Natural killer cell (primary cell): ENCODE results near the gene JDP2. TPM values are rescaled to one million over a fixed set of nuclear protein-coding genes. Genes with fewer than 3 reads are reported as not detected.

Experiments used
- ATAC-seq, 3 donors: fragments of 150-1000 bp in 2 of 3; fragments of 200-7000 bp in 1 of 3; cut with Tn5 transposase; 1 replicate in 1 of 3; 2 replicates in 2 of 3; pipeline ENCODE4 v1.10.0; 2021; ENCODE audit warnings: mild to moderate bottlenecking in 2 of 3, moderate library complexity in 2 of 3
- DNase-seq, 2 donors: peaks; one replicate each; pipeline versions ENCODE4 v3.0.0 to v3.0.0-alpha.2; 2013 to 2021; ENCODE audit warnings: mixed read lengths in 1 of 2
- H3K27ac ChIP-seq: one replicate; pipeline ENCODE4 v1.5.1; 2013; ENCODE audit warnings: mild to moderate bottlenecking, low read length
- H3K27me3 ChIP-seq: one replicate; pipeline ENCODE4 v1.6.1; 2013; ENCODE audit warnings: low read length; ENCODE audit not compliant: control insufficient read depth, insufficient read depth
- H3K36me3 ChIP-seq: one replicate; pipeline ENCODE4 v1.6.1; 2013; ENCODE audit warnings: low read length; ENCODE audit not compliant: control insufficient read depth, insufficient read depth
- H3K4me1 ChIP-seq: one replicate; pipeline ENCODE4 v1.6.1; 2013; ENCODE audit warnings: low read length; ENCODE audit not compliant: control insufficient read depth, insufficient read depth
- H3K4me3 ChIP-seq: one replicate; pipeline ENCODE4 v1.5.1; 2013; ENCODE audit warnings: low read length
- H3K9me3 ChIP-seq: one replicate; pipeline ENCODE4 v1.6.1; 2013; ENCODE audit warnings: low read length; ENCODE audit not compliant: control insufficient read depth, insufficient read depth
- H3K27ac Mint-ChIP-seq, 2 donors: one replicate each; pipeline ENCODE4 v1.8.0; 2022; ENCODE audit warnings: mild to moderate bottlenecking in 2 of 2, mixed read lengths in 2 of 2, moderate library complexity in 1 of 2
- H3K27me3 Mint-ChIP-seq, 2 donors: one replicate each; pipeline ENCODE4 v1.8.0; 2022; ENCODE audit warnings: low read depth in 2 of 2, mixed read lengths in 2 of 2
- H3K36me3 Mint-ChIP-seq: one replicate; pipeline ENCODE4 v1.8.0; 2022; ENCODE audit warnings: mixed read lengths
- H3K4me1 Mint-ChIP-seq, 2 donors: one replicate each; pipeline ENCODE4 v1.8.0; 2022; ENCODE audit warnings: mixed read lengths in 2 of 2
- H3K4me3 Mint-ChIP-seq: one replicate; pipeline ENCODE4 v1.8.0; 2022; ENCODE audit warnings: mild to moderate bottlenecking, moderate library complexity, mixed read lengths
- H3K9me3 Mint-ChIP-seq, 2 donors: one replicate each; pipeline ENCODE4 v1.8.0; 2022; ENCODE audit warnings: mixed read lengths in 2 of 2
- WGBS: methylation state at CpG from one replicate; pipeline ENCODE4 v1.1.7; 2013; ENCODE audit warnings: missing lambda C conversion rate; ENCODE audit not compliant: insufficient coverage; 5-methylcytosine and 5-hydroxymethylcytosine counted together
- intact Hi-C: fragments of 100-400 bp; cut with micrococcal nuclease; formaldehyde crosslinking; loops from one replicate; pipeline ENCODE4 v1.14.2; 2022
- total RNA-seq, 4 donors: library from RNA; stranded (reverse); fragments of 120-200 nt in 1 of 4; gene quantifications; one replicate each; pipeline versions ENCODE4 v1.2.3 to v1.2.4, GENCODE V29; 2013 to 2022
- TF ChIP-seq, protein P1 (sequence below): fragments of 200-600 bp; IDR thresholded peaks from one replicate; pipeline ENCODE4 v1.8.0; 2022; ENCODE audit warnings: antibody characterized with exemption

Gene JDP2
- total RNA-seq, 3 donors from 2014 or later (not counting 1 experiment from before 2014, with no cell fraction given) = 1.9 to 10.5 (median 3.2) TPM

DNA sequence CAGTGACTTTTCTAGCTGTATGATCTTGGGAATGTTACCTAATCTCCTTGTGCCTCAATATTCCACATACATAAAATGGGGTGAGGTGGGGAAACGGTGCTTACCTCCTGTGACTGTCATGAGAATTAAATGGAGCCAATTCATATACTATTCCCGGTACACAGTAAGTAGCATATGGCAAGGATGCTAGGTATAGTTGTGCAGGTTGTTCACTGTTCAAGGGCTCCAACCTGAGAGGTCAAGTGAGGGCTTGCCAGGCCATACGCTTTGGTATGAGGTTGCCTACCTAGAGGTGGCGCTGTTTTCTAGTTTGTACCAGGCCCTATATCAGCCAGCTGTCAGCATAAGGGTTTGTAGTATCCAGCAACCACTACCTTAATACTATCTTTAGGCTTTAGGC is 90.8 kb downstream of the JDP2 start:
- Mint-ChIP-seq H3K9me3 (no peaks in the 10 kb centered on the region), H3K4me1 (peaks cover 52% of the 10 kb centered on the region in 2 donors), H3K4me3 (no peak overlapping the region), H3K36me3 (no peaks in the 10 kb centered on the region), H3K27me3 (no peaks in the 10 kb centered on the region), H3K27ac (no peak overlapping the region)
- no peak for ATAC-seq
- Histone ChIP-seq H3K27me3 (no peaks in the 10 kb centered on the region), H3K4me3 (no peak overlapping the region), H3K36me3 (no peaks in the 10 kb centered on the region), H3K4me1 (peaks cover 45% of the 10 kb centered on the region), H3K27ac (no peak overlapping the region), H3K9me3 (no peaks in the 10 kb centered on the region)
- TF ChIP-seq, protein P1, sequence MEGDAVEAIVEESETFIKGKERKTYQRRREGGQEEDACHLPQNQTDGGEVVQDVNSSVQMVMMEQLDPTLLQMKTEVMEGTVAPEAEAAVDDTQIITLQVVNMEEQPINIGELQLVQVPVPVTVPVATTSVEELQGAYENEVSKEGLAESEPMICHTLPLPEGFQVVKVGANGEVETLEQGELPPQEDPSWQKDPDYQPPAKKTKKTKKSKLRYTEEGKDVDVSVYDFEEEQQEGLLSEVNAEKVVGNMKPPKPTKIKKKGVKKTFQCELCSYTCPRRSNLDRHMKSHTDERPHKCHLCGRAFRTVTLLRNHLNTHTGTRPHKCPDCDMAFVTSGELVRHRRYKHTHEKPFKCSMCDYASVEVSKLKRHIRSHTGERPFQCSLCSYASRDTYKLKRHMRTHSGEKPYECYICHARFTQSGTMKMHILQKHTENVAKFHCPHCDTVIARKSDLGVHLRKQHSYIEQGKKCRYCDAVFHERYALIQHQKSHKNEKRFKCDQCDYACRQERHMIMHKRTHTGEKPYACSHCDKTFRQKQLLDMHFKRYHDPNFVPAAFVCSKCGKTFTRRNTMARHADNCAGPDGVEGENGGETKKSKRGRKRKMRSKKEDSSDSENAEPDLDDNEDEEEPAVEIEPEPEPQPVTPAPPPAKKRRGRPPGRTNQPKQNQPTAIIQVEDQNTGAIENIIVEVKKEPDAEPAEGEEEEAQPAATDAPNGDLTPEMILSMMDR = peak; percentile 33
- peak in 1 of 2 donors; percentile 67 for DNase-seq
- WGBS = 82% methylated on average over 4 of the region's 4 CpGs
- intact Hi-C loops = no loop called here

DNA sequence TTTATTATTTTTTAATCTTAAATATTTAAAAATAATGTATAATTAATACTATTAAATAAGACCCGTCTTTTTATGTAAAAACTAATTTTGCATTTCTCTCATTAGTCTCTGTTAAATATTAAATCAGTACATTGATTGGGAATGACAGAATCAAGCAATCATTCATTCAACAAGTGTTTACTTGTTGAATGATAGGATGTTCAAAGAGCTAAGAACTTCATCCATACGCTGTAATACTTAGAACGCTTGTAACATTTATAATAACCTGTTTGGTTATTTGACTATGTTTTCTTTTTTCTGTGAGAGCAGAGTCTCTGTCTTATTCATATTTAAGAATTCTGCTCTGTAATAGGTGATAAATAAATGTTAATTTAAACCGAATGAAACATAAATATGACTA is 91.6 kb downstream of the JDP2 start:
- no peak overlapping the region for H3K4me3 ChIP-seq

DNA sequence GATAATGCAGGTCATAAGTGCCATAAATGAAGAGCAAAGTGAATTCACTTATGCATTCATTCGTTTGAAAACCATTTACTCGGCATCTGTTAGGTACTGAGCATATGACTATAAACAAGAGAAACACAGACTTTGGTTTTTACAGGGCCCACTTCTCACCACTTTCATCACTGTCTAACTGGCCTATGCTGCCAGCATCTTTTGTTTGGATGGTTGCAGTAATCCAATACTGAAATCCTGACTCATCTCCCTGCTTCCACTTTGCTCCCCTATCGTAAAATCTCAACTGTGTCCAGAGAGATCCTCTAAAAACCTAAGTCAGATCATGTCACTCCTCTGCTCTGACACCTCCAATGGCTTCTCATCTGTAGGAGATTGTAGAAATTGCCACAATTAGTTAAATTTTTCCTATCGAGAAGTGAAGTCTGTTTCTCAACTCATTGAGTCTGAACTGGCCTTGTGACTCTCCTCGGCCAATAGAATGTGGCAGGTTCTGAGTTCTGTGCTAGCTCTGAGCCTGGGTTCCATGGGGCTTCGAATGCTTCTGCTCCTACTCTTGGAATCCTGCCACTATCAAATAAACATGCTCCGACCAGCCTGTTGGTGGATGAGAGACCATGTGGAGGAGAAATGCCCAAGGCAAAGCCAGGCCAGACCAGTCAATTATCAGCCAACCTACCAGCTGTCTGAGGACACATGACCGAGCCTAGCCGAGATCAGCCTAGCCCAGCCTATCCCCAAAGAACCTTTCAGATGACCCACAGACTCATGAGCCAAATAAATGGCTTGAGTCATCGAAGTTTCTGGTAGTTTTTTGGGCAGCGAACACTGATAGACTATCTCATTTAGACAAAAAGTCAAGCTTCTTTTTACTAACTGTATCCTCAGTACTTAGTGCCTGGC is 92.3 kb downstream of the JDP2 start:
- ATAC-seq = no peak
- no peaks in the 10 kb centered on the region for H3K36me3 Mint-ChIP-seq
- Histone ChIP-seq H3K36me3 (no peaks in the 10 kb centered on the region), H3K27me3 (no peaks in the 10 kb centered on the region), H3K27ac (no peak overlapping the region), H3K4me1 (peaks cover 46% of the 10 kb centered on the region), H3K4me3 (no peak overlapping the region), H3K9me3 (no peaks in the 10 kb centered on the region)
- DNase-seq = no peak
- H3K27me3 Mint-ChIP-seq = no peaks in the 10 kb centered on the region
- H3K27ac Mint-ChIP-seq = peak overlapping the region; percentile 98 to 99
- WGBS = 93% methylated on average over 10 of the region's 11 CpGs
- TF ChIP-seq, protein P1 = no peak
- intact Hi-C loops = loop anchor here (5.0 kb wide), 1 partner anchor 37 kb away; no protein-coding TSS in a partner anchor
- peaks cover 54 to 58% of the 10 kb centered on the region in 2 donors for H3K4me1 Mint-ChIP-seq
- H3K9me3 Mint-ChIP-seq = no peaks in the 10 kb centered on the region
- H3K4me3 Mint-ChIP-seq = no peak overlapping the region

More for the DNA sequence above, 91.6 kb downstream of the JDP2 start:
- H3K9me3 Mint-ChIP-seq = no peaks in the 10 kb centered on the region
- intact Hi-C loops = no loop called here
- no peak for DNase-seq
- H3K36me3 ChIP-seq = no peaks in the 10 kb centered on the region
- no peaks in the 10 kb centered on the region for H3K27me3 Mint-ChIP-seq
- WGBS = 100% methylated on average over 1 of the region's 4 CpGs
- H3K27me3 ChIP-seq = no peaks in the 10 kb centered on the region
- peak overlapping the region in 1 of 2 donors; percentile 5 for H3K27ac Mint-ChIP-seq
- H3K27ac ChIP-seq = no peak overlapping the region
- no peaks in the 10 kb centered on the region for H3K9me3 ChIP-seq
- peaks cover 54 to 58% of the 10 kb centered on the region in 2 donors for H3K4me1 Mint-ChIP-seq
- ATAC-seq = no peak
- no peak overlapping the region for H3K4me3 Mint-ChIP-seq
- H3K4me1 ChIP-seq = peaks cover 46% of the 10 kb centered on the region
- TF ChIP-seq, protein P1 = no peak
- H3K36me3 Mint-ChIP-seq = no peaks in the 10 kb centered on the region
